DMS153 treated with DMSO at 0.1 percent for 48 hours (cell line): ENCODE results near the gene NDUFA7.
"Not testable (repeated sequence)": the region's sequence is repeated elsewhere in the genome, so short reads cannot be mapped to it uniquely, and the experiment has no call there.

Source experiments
- DNase-seq: peaks from one replicate; lab custom pipeline; 2025; ENCODE audit not compliant: unreplicated experiment; lab: John Stamatoyannopoulos, UW

The NDUFA7 gene

GRCh38 chr19:8342316-8342683 is 21.1 kb upstream of the NDUFA7 start:
- no peak for DNase-seq

GRCh38 chr19:8341504-8341903 is 20.3 kb upstream of the NDUFA7 start:
- DNase-seq, result not testable (repeated sequence)

GRCh38 chr19:8340341-8341096 is 19.3 kb upstream of the NDUFA7 start:
- no peak for DNase-seq

- no peak for DNase-seq
Measured at GRCh38 chr19:8338835-8339234, 17.7 kb upstream of the NDUFA7 start.

GRCh38 chr19:8337728-8338127 is 16.6 kb upstream of the NDUFA7 start:
- DNase-seq, result no peak

GRCh38 chr19:8336660-8337059 is 15.5 kb upstream of the NDUFA7 start:
- no peak for DNase-seq

- DNase-seq, result no peak
Measured at GRCh38 chr19:8336072-8336569, 14.9 kb upstream of the NDUFA7 start.

- DNase-seq, result no peak
Measured at GRCh38 chr19:8335343-8336071, 14.3 kb upstream of the NDUFA7 start.

GRCh38 chr19:8334458-8335342 is 13.5 kb upstream of the NDUFA7 start:
- DNase-seq, result peak; percentile 33

GRCh38 chr19:8333767-8334457 is 12.7 kb upstream of the NDUFA7 start:
- no peak for DNase-seq

- no peak for DNase-seq
Measured at GRCh38 chr19:8332976-8333766, 12.0 kb upstream of the NDUFA7 start.

- no peak for DNase-seq
Measured at GRCh38 chr19:8331263-8331845, 10.2 kb upstream of the NDUFA7 start.

- no peak for DNase-seq
Measured at GRCh38 chr19:8329996-8330395, 8.8 kb upstream of the NDUFA7 start.

- DNase-seq, result no peak
Measured at GRCh38 chr19:8325454-8325853, 4.3 kb upstream of the NDUFA7 start.

- DNase-seq, result no peak
Measured at GRCh38 chr19:8324186-8325050, 3.2 kb upstream of the NDUFA7 start.

- no peak for DNase-seq
Measured at GRCh38 chr19:8323781-8324185, 2.6 kb upstream of the NDUFA7 start.

- no peak for DNase-seq
Measured at GRCh38 chr19:8322638-8322997, 1.4 kb upstream of the NDUFA7 start.

GRCh38 chr19:8321986-8322637 is 937 bp upstream of the NDUFA7 start:
- DNase-seq, result no peak
